GM10847 (cell line): Measurements from ENCODE around the gene PPAN.

Source experiments
- POLR2A ChIP-seq: IDR thresholded peaks from 2 replicates; pipeline ENCODE4 v1.6.1; 2011; ENCODE audit not compliant: insufficient read length; ENCODE audit errors: extremely low read depth

Gene PPAN

GRCh38 chr19:10104665-10105508, 1.3 kb upstream of the PPAN start:
- no peak for TF ChIP-seq POLR2A

GRCh38 chr19:10105509-10106099, 558 bp upstream of the PPAN start:
- no peak for TF ChIP-seq POLR2A

- TF ChIP-seq POLR2A = no peak
These were observed 1.1 kb downstream of the PPAN start for GRCh38 chr19:10107254-10107653.

- no peak for TF ChIP-seq POLR2A
These were observed 1.7 kb downstream of the PPAN start for GRCh38 chr19:10107817-10108367.

- no peak for TF ChIP-seq POLR2A
These were observed 3.4 kb downstream of the PPAN start for GRCh38 chr19:10109528-10109927.

GRCh38 chr19:10110076-10110971, 4.2 kb downstream of the PPAN start:
- no peak for TF ChIP-seq POLR2A

GRCh38 chr19:10110972-10111317, 4.8 kb downstream of the PPAN start:
- no peak for TF ChIP-seq POLR2A

- TF ChIP-seq POLR2A = peak; percentile 30
These were observed 5.2 kb downstream of the PPAN start, which contains the start of gene P2RY11 for GRCh38 chr19:10111405-10111811. Gene P2RY11 (plus strand): TSS chr19:10111693. CDS start chr19:10111722, 29 bp downstream.

GRCh38 chr19:10112037-10112761, 6.0 kb downstream of the PPAN start:
- TF ChIP-seq POLR2A = no peak

GRCh38 chr19:10112895-10113591, 6.9 kb downstream of the PPAN start:
- peak; percentile 33 for TF ChIP-seq POLR2A

- no peak for TF ChIP-seq POLR2A
These were observed 7.4 kb downstream of the PPAN start for GRCh38 chr19:10113592-10113963.

- peak; percentile 28 for TF ChIP-seq POLR2A
These were observed 7.9 kb downstream of the PPAN start for GRCh38 chr19:10113964-10114650.

- TF ChIP-seq POLR2A = no peak
These were observed 8.7 kb downstream of the PPAN start for GRCh38 chr19:10114651-10115391.

GRCh38 chr19:10115392-10116084, 9.4 kb downstream of the PPAN start:
- peak; percentile 41 for TF ChIP-seq POLR2A
